Nephron progenitor cell (in vitro differentiated cells): Measurements from ENCODE around the gene EED.

ENCODE experiments used
- DNase-seq: peaks from one replicate; pipeline ENCODE4 v3.0.0; 2021
- H3K27ac Mint-ChIP-seq: 2 replicates; pipeline ENCODE4 v1.8.0; 2021; ENCODE audit warnings: mild to moderate bottlenecking, moderate library complexity, mixed read lengths
- H3K27me3 Mint-ChIP-seq: 2 replicates; pipeline ENCODE4 v1.8.0; 2021; ENCODE audit warnings: mild to moderate bottlenecking, low read depth, mixed read lengths; ENCODE audit not compliant: poor library complexity
- H3K36me3 Mint-ChIP-seq: 2 replicates; pipeline ENCODE4 v1.8.0; 2021; ENCODE audit warnings: low read depth, mixed read lengths
- H3K4me1 Mint-ChIP-seq: 2 replicates; pipeline ENCODE4 v1.8.0; 2021; ENCODE audit warnings: mixed read lengths
- H3K4me3 Mint-ChIP-seq: 2 replicates; pipeline ENCODE4 v1.8.0; 2021; ENCODE audit warnings: mild to moderate bottlenecking, moderate library complexity, mixed read lengths
- H3K9me3 Mint-ChIP-seq: 2 replicates; pipeline ENCODE4 v1.8.0; 2021; ENCODE audit warnings: mild to moderate bottlenecking, moderate library complexity, mixed read lengths
- TF ChIP-seq, protein P1 (sequence below): fragments of 200-600 bp; sonication (generic); IDR thresholded peaks from 2 replicates; pipeline ENCODE4 v1.5.0; 2021; ENCODE audit warnings: antibody characterized with exemption

EED gene

GRCh38 chr11:86249307-86250098, 5.0 kb downstream of the EED start:
- Mint-ChIP-seq H3K36me3 (peaks cover 14% of the 10 kb centered on the region), H3K27me3 (no peaks in the 10 kb centered on the region), H3K9me3 (no peaks in the 10 kb centered on the region), H3K4me1 (peaks cover 5% of the 10 kb centered on the region), H3K4me3 (no peak overlapping the region), H3K27ac (no peak overlapping the region)
- TF ChIP-seq, protein P1, sequence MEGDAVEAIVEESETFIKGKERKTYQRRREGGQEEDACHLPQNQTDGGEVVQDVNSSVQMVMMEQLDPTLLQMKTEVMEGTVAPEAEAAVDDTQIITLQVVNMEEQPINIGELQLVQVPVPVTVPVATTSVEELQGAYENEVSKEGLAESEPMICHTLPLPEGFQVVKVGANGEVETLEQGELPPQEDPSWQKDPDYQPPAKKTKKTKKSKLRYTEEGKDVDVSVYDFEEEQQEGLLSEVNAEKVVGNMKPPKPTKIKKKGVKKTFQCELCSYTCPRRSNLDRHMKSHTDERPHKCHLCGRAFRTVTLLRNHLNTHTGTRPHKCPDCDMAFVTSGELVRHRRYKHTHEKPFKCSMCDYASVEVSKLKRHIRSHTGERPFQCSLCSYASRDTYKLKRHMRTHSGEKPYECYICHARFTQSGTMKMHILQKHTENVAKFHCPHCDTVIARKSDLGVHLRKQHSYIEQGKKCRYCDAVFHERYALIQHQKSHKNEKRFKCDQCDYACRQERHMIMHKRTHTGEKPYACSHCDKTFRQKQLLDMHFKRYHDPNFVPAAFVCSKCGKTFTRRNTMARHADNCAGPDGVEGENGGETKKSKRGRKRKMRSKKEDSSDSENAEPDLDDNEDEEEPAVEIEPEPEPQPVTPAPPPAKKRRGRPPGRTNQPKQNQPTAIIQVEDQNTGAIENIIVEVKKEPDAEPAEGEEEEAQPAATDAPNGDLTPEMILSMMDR = no peak
- no peak for DNase-seq

DNA sequence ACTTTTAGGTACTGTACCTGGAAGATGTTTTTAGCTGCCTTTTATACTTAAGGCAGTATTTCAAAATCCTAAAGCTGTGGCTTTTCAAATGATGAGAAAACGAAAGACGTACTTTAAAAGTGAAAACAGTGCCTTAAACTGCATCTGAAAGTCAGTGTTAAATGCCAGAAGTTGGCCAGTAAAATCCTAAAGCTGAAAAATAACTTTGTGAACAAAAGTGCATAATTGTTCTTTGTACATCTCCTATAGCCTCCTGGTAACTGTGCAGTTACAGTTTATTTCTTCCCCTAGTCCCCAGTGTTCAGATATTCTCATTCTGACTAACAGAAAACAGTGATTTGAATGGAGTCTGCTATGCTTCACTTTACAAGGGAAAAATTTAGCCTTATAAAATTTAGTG, 6.8 kb downstream of the EED start:
- H3K4me3 Mint-ChIP-seq = no peak overlapping the region
- no peaks in the 10 kb centered on the region for H3K9me3 Mint-ChIP-seq
- DNase-seq = no peak
- peaks cover 23% of the 10 kb centered on the region for H3K36me3 Mint-ChIP-seq
- no peaks in the 10 kb centered on the region for H3K27me3 Mint-ChIP-seq
- peaks cover 5% of the 10 kb centered on the region for H3K4me1 Mint-ChIP-seq
- TF ChIP-seq, protein P1 = no peak
- no peak overlapping the region for H3K27ac Mint-ChIP-seq

GRCh38 chr11:86255896-86256295, 11.3 kb downstream of the EED start:
- Mint-ChIP-seq H3K36me3 (peaks cover 56% of the 10 kb centered on the region), H3K27me3 (no peaks in the 10 kb centered on the region), H3K9me3 (no peaks in the 10 kb centered on the region), H3K4me3 (no peak overlapping the region), H3K4me1 (no peaks in the 10 kb centered on the region), H3K27ac (no peak overlapping the region)
- DNase-seq = no peak
- TF ChIP-seq, protein P1 = no peak

- H3K27ac Mint-ChIP-seq = peak overlapping the region; percentile 68
- DNase-seq = no peak
- H3K27me3 Mint-ChIP-seq = no peaks in the 10 kb centered on the region
- TF ChIP-seq, protein P1 = no peak
- peaks cover 59% of the 10 kb centered on the region for H3K36me3 Mint-ChIP-seq
- H3K4me1 Mint-ChIP-seq = no peaks in the 10 kb centered on the region
- H3K9me3 Mint-ChIP-seq = no peaks in the 10 kb centered on the region
- no peak overlapping the region for H3K4me3 Mint-ChIP-seq
These were observed 12.1 kb downstream of the EED start for GRCh38 chr11:86256608-86257007.

GRCh38 chr11:86257446-86257845, 12.9 kb downstream of the EED start:
- no peaks in the 10 kb centered on the region for H3K27me3 Mint-ChIP-seq
- no peaks in the 10 kb centered on the region for H3K9me3 Mint-ChIP-seq
- no peaks in the 10 kb centered on the region for H3K4me1 Mint-ChIP-seq
- no peak overlapping the region for H3K4me3 Mint-ChIP-seq
- no peak overlapping the region for H3K27ac Mint-ChIP-seq
- DNase-seq = no peak
- peaks cover 62% of the 10 kb centered on the region for H3K36me3 Mint-ChIP-seq
- TF ChIP-seq, protein P1 = no peak

GRCh38 chr11:86259730-86260129, 15.2 kb downstream of the EED start:
- H3K9me3 Mint-ChIP-seq = peaks cover 7% of the 10 kb centered on the region
- H3K27ac Mint-ChIP-seq = no peak overlapping the region
- H3K36me3 Mint-ChIP-seq = peaks cover 81% of the 10 kb centered on the region
- TF ChIP-seq, protein P1 = no peak
- H3K27me3 Mint-ChIP-seq = no peaks in the 10 kb centered on the region
- no peak overlapping the region for H3K4me3 Mint-ChIP-seq
- no peaks in the 10 kb centered on the region for H3K4me1 Mint-ChIP-seq
- DNase-seq = no peak
